GM19239 (cell line): ENCODE results near the gene TCF4.
"Not testable (repeated sequence)": the region's sequence is repeated elsewhere in the genome, so short reads cannot be mapped to it uniquely, and the experiment has no call there.

Experiments
- DNase-seq: peaks from one replicate; pipeline ENCODE4 v3.0.0; 2011; ENCODE audit warnings: low spot score; ENCODE audit not compliant: insufficient read length
- FAIRE-seq: peaks from 2 replicates; lab custom pipeline; 2011; peaks lifted over from hg19 to GRCh38; lab: Jason Lieb, UNC

Gene TCF4

GRCh38 chr18:55484773-55485172 lies 103.2 kb downstream of the TCF4 start:
- FAIRE-seq, result no peak
- DNase-seq, result no peak

GRCh38 chr18:55483266-55483871 lies 104.6 kb downstream of the TCF4 start:
- no peak for FAIRE-seq
- no peak for DNase-seq

GRCh38 chr18:55479656-55480420 lies 108.2 kb downstream of the TCF4 start:
- DNase-seq (no peak), FAIRE-seq (no peak)

GRCh38 chr18:55477860-55478581 lies 110.0 kb downstream of the TCF4 start:
- DNase-seq (no peak), FAIRE-seq (no peak)

- peak; percentile 96 for FAIRE-seq
These were observed 110.5 kb downstream of the TCF4 start for GRCh38 chr18:55477499-55477859.

GRCh38 chr18:55475916-55476315 lies 112.1 kb downstream of the TCF4 start:
- no peak for FAIRE-seq

More at GRCh38 chr18:55477499-55477859, 110.5 kb downstream of the TCF4 start:
- no peak for DNase-seq

GRCh38 chr18:55475467-55475866 lies 112.5 kb downstream of the TCF4 start:
- no peak for FAIRE-seq
- no peak for DNase-seq

More at GRCh38 chr18:55475916-55476315, 112.1 kb downstream of the TCF4 start:
- DNase-seq, result no peak

- FAIRE-seq, result no peak
- DNase-seq, result no peak
These were observed 114.4 kb downstream of the TCF4 start for GRCh38 chr18:55473560-55473959.

GRCh38 chr18:55473058-55473457 lies 114.9 kb downstream of the TCF4 start:
- FAIRE-seq, result no peak

GRCh38 chr18:55470826-55471225 lies 117.2 kb downstream of the TCF4 start:
- DNase-seq (no peak), FAIRE-seq (no peak)

More at GRCh38 chr18:55473058-55473457, 114.9 kb downstream of the TCF4 start:
- no peak for DNase-seq

- DNase-seq, FAIRE-seq: not testable (repeated sequence)
These were observed 118.9 kb downstream of the TCF4 start for GRCh38 chr18:55469134-55469533.

GRCh38 chr18:55466789-55467188 lies 121.2 kb downstream of the TCF4 start:
- FAIRE-seq (no peak), DNase-seq (no peak)

GRCh38 chr18:55465313-55465712 lies 122.7 kb downstream of the TCF4 start:
- DNase-seq (no peak), FAIRE-seq (no peak)

- DNase-seq (no peak), FAIRE-seq (no peak)
These were observed 123.4 kb downstream of the TCF4 start for GRCh38 chr18:55464581-55464980.

GRCh38 chr18:55462652-55463051 lies 125.3 kb downstream of the TCF4 start:
- FAIRE-seq, result no peak
- DNase-seq, result no peak

- FAIRE-seq (no peak), DNase-seq (no peak)
These were observed 126.1 kb downstream of the TCF4 start for GRCh38 chr18:55461848-55462247.

GRCh38 chr18:55458456-55459203 lies 129.4 kb downstream of the TCF4 start:
- DNase-seq (no peak), FAIRE-seq (no peak)

- DNase-seq (no peak), FAIRE-seq (no peak)
These were observed 131.0 kb downstream of the TCF4 start for GRCh38 chr18:55457028-55457427.

- no peak for FAIRE-seq
- no peak for DNase-seq
These were observed 132.1 kb downstream of the TCF4 start for GRCh38 chr18:55455938-55456337.

- no peak for FAIRE-seq
- DNase-seq, result no peak
These were observed 134.8 kb downstream of the TCF4 start for GRCh38 chr18:55453186-55453585.
